Measurements from ENCODE around the gene PTPRM. TPM values are rescaled to one million over a fixed set of nuclear protein-coding genes. Genes with fewer than 3 reads are reported as not detected.

PTPRM gene
- polyA plus RNA-seq, 1 of the 3 experiments (the other 2 are of a cell fraction) = 16.0 TPM

DNA sequence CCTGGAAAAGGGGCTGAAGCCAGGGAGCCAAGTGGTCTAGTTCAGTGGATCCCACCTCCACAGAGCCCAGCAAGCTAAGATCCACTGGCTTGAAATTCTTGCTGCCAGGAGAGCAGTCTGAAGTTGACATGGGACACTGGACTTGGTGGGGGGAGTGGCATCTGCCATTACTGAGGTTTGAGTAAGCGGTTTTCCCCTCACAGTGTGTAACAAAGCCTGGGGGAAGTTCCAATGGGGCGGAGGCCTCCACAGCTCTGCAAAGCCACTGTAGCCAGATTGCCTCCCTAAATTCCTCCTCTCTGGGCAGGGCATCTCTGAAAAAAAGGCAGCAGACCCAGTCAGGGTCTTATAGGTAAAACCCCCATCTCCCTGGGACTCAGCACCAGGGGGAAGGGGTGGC lies 144.4 kb downstream of the PTPRM start:
- ChIA-PET POLR2A (no interaction called here), CTCF (no interaction called here)
- Histone ChIP-seq H3K9me2 (no peaks in the 10 kb centered on the region; the same call in 1 of the 2 replicates), H3K36me3 (replicated peaks in 1 of 2; ENCODE audit: control insufficient read depth in 1 of 2, insufficient read depth in 2 of 2, low read length in 1 of 2) (no peaks in the 10 kb centered on the region), H3K27ac (ENCODE audit: low read depth in 2 of 2, low read length in 1 of 2) (no peak overlapping the region), H3K27me3 (ENCODE audit: insufficient read depth) (no peaks in the 10 kb centered on the region), H2AFZ (ENCODE audit: low read depth) (no peak overlapping the region), H3F3A (replicated peaks; ENCODE audit: insufficient read depth) (no peaks in the 10 kb centered on the region), H3K79me2 (ENCODE audit: insufficient read depth) (no peaks in the 10 kb centered on the region), H3K4me2 (no peak overlapping the region), H3K4me3 (ENCODE audit: low read depth in 2 of 2, low read length in 1 of 2) (no peak overlapping the region), H4K20me1 (ENCODE audit: insufficient read depth) (no peaks in the 10 kb centered on the region), H3K9me3 (no peaks in the 10 kb centered on the region), H3K9ac (no peak overlapping the region), H3K4me1 (ENCODE audit: control insufficient read depth in 1 of 2, insufficient read depth in 2 of 2, low read depth in 1 of 2, low read length in 1 of 2) (no peaks in the 10 kb centered on the region)
- no peak for TF ChIP-seq RAD21 (IDR thresholded peaks at IDR 0.05; ENCODE audit: low read length)
- TF ChIP-seq CHD2 (IDR thresholded peaks at IDR 0.05; ENCODE audit: low read length, partially characterized antibody) = no peak
- TF ChIP-seq TEAD4 (IDR thresholded peaks at IDR 0.05; ENCODE audit: borderline replicate concordance, insufficient read depth) = no peak
- no peak for TF ChIP-seq FOSL2 (IDR thresholded peaks at IDR 0.05; ENCODE audit: borderline replicate concordance, low read depth)
- no peak for TF ChIP-seq EP300 (IDR thresholded peaks at IDR 0.05; ENCODE audit: borderline replicate concordance in 1 of 2, low read depth in 1 of 2, low read length in 1 of 2)
- TF ChIP-seq EZH2phosphoT487 (IDR thresholded peaks at IDR 0.05; ENCODE audit: borderline replicate concordance, low read depth) = no peak
- no peak for TF ChIP-seq RFX5 (IDR thresholded peaks at IDR 0.05; ENCODE audit: low read length)
- TF ChIP-seq MAX (IDR thresholded peaks at IDR 0.05; ENCODE audit: low read depth) = no peak
- TF ChIP-seq SMC3 (IDR thresholded peaks at IDR 0.05; ENCODE audit: low read depth, low read length) = no peak
- TF ChIP-seq, protein P1, sequence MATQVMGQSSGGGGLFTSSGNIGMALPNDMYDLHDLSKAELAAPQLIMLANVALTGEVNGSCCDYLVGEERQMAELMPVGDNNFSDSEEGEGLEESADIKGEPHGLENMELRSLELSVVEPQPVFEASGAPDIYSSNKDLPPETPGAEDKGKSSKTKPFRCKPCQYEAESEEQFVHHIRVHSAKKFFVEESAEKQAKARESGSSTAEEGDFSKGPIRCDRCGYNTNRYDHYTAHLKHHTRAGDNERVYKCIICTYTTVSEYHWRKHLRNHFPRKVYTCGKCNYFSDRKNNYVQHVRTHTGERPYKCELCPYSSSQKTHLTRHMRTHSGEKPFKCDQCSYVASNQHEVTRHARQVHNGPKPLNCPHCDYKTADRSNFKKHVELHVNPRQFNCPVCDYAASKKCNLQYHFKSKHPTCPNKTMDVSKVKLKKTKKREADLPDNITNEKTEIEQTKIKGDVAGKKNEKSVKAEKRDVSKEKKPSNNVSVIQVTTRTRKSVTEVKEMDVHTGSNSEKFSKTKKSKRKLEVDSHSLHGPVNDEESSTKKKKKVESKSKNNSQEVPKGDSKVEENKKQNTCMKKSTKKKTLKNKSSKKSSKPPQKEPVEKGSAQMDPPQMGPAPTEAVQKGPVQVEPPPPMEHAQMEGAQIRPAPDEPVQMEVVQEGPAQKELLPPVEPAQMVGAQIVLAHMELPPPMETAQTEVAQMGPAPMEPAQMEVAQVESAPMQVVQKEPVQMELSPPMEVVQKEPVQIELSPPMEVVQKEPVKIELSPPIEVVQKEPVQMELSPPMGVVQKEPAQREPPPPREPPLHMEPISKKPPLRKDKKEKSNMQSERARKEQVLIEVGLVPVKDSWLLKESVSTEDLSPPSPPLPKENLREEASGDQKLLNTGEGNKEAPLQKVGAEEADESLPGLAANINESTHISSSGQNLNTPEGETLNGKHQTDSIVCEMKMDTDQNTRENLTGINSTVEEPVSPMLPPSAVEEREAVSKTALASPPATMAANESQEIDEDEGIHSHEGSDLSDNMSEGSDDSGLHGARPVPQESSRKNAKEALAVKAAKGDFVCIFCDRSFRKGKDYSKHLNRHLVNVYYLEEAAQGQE (IDR thresholded peaks at IDR 0.05; ENCODE audit: low read depth, low read length) = no peak
- TF ChIP-seq MEF2A (IDR thresholded peaks at IDR 0.05; ENCODE audit: borderline replicate concordance, low read depth) = no peak
- no peak for TF ChIP-seq MXI1 (IDR thresholded peaks at IDR 0.05; ENCODE audit: low read depth, low read length)
- TF ChIP-seq NFIC (IDR thresholded peaks at IDR 0.05; ENCODE audit: borderline replicate concordance) = no peak
- TF ChIP-seq PBX3 (IDR thresholded peaks at IDR 0.05) = no peak
- no peak for DNase-seq
- no CpG with 5 or more reads among the region's 2 CpGs for WGBS (ENCODE audit: low lambda C conversion rate)
